NB4 (cell line): ENCODE measurements around the gene SEMA3E.

ENCODE experiments used
- MYC ChIP-seq: IDR thresholded peaks from 2 replicates; pipeline ENCODE4 v1.6.1; 2011; ENCODE audit warnings: low read depth, low read length
- POLR2A ChIP-seq: IDR thresholded peaks from 2 replicates; pipeline ENCODE4 v1.6.1; 2011; ENCODE audit warnings: mild to moderate bottlenecking; ENCODE audit not compliant: insufficient read length; ENCODE audit errors: extremely low read depth
- TF ChIP-seq, protein P1 (sequence below): IDR thresholded peaks from one replicate; pipeline ENCODE4 v1.5.1; 2012; ENCODE audit warnings: low read depth, low read length
- TF ChIP-seq, protein P2 (sequence below): IDR thresholded peaks from 2 replicates; pipeline ENCODE4 v1.6.1; 2011; ENCODE audit warnings: low read depth, low read length

DNA sequence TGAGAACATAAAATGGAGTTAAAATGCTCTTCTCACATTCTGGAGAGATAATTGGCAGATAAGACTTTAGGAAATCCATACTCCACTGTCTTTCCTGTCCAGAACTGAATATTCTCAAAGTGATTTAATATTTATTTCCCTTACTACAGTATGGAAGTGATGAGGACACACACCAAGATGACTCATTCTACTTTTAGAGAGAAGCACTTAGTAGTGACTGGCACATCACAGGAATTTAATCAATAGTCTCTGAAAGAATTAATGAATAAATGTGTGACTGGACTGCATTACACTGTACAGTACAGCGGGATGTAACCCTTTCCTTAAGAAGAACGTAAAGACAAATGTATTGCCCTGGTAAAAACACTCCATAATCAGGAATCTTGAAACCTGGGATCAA lies 116.7 kb downstream of the SEMA3E start:
- TF ChIP-seq, protein P1, sequence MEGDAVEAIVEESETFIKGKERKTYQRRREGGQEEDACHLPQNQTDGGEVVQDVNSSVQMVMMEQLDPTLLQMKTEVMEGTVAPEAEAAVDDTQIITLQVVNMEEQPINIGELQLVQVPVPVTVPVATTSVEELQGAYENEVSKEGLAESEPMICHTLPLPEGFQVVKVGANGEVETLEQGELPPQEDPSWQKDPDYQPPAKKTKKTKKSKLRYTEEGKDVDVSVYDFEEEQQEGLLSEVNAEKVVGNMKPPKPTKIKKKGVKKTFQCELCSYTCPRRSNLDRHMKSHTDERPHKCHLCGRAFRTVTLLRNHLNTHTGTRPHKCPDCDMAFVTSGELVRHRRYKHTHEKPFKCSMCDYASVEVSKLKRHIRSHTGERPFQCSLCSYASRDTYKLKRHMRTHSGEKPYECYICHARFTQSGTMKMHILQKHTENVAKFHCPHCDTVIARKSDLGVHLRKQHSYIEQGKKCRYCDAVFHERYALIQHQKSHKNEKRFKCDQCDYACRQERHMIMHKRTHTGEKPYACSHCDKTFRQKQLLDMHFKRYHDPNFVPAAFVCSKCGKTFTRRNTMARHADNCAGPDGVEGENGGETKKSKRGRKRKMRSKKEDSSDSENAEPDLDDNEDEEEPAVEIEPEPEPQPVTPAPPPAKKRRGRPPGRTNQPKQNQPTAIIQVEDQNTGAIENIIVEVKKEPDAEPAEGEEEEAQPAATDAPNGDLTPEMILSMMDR, result no peak
- TF ChIP-seq, protein P2, sequence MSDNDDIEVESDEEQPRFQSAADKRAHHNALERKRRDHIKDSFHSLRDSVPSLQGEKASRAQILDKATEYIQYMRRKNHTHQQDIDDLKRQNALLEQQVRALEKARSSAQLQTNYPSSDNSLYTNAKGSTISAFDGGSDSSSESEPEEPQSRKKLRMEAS, result no peak
- TF ChIP-seq POLR2A, result no peak
- no peak for TF ChIP-seq MYC
